Fibroblast of lung (primary cell): Measurements from ENCODE around the gene UTP11.

ENCODE experiments used
- EZH2 ChIP-seq: IDR thresholded peaks from 2 replicates; pipeline ENCODE4 v1.5.1; 2012; ENCODE audit warnings: low read length, control low read depth, mild to moderate bottlenecking; ENCODE audit errors: missing control alignments
- TF ChIP-seq, protein P1 (sequence below), 2 donors: IDR thresholded peaks in 1 of 2; conservative IDR thresholded peaks in 1 of 2; 1 replicate in 1 of 2; 2 replicates in 1 of 2; pipeline ENCODE4 v1.5.1; 2011 to 2012; ENCODE audit warnings: low read length in 2 of 2, control low read depth in 1 of 2, inconsistent platforms in 1 of 2, low read depth in 1 of 2, mild to moderate bottlenecking in 1 of 2

DNA sequence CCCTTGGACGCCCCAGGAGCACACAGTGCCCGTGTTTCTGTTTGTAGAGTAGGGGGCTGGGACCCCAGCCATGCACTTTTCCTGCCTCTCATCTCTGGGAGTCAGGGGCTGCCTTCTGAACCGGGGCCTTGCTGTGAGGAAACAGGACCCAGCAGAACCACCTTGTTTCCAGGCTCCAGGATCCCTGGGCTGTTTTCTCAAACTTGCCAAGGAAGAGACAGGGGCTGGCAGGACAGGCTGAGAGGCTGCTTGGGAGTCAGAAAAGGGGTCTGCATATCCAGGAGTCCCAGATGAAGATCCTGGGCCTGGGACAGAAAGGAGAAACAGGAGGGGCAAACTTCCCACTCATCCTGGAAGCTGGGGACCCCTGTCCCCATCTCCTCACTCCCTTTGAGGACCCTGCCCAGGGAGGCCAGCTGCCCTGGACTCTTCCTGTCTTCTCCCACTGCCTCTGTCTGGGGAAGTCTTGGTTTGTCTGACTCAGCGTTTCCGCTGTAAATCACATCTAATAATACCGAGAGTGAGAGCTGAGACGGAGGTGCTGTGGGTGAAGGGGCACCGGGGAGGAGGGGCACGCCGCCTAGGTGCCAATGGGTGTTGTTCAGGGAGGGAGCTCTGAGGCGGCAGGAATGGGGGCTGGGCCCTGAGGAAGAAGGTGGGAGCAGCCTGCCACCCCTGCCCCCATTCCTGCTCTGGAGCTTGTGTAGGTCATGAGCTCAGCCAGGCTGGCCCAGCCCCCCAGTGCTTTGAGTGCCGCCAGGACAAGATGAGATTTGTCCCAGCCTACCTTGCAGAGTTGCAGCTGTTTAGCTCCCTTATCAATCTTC is 17.4 kb downstream of the UTP11 start:
- TF ChIP-seq, protein P1, sequence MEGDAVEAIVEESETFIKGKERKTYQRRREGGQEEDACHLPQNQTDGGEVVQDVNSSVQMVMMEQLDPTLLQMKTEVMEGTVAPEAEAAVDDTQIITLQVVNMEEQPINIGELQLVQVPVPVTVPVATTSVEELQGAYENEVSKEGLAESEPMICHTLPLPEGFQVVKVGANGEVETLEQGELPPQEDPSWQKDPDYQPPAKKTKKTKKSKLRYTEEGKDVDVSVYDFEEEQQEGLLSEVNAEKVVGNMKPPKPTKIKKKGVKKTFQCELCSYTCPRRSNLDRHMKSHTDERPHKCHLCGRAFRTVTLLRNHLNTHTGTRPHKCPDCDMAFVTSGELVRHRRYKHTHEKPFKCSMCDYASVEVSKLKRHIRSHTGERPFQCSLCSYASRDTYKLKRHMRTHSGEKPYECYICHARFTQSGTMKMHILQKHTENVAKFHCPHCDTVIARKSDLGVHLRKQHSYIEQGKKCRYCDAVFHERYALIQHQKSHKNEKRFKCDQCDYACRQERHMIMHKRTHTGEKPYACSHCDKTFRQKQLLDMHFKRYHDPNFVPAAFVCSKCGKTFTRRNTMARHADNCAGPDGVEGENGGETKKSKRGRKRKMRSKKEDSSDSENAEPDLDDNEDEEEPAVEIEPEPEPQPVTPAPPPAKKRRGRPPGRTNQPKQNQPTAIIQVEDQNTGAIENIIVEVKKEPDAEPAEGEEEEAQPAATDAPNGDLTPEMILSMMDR (conservative IDR thresholded peaks at IDR 0.05 in 1 of 2, IDR thresholded peaks at IDR 0.05 in 1 of 2; ENCODE audit: low read depth in 1 of 2, low read length in 2 of 2): no peak
- TF ChIP-seq EZH2: no peak
